Fibroblast of pulmonary artery (primary cell): ENCODE data around the gene IQSEC1.

Experiments
- DNase-seq: peaks from one replicate; pipeline ENCODE4 v3.0.0-alpha.2; 2010; ENCODE audit warnings: low read depth
- H3K4me3 ChIP-seq: replicated peaks from 2 replicates; pipeline ENCODE4 v1.5.1; 2011; ENCODE audit warnings: low read depth, mild to moderate bottlenecking, control low read depth, low read length, moderate library complexity
- TF ChIP-seq, protein P1 (sequence below): IDR thresholded peaks from 2 replicates; pipeline ENCODE4 v1.5.1; 2011; ENCODE audit warnings: mild to moderate bottlenecking, control low read depth, low read length, inconsistent platforms; ENCODE audit errors: missing control alignments

IQSEC1 gene

DNA sequence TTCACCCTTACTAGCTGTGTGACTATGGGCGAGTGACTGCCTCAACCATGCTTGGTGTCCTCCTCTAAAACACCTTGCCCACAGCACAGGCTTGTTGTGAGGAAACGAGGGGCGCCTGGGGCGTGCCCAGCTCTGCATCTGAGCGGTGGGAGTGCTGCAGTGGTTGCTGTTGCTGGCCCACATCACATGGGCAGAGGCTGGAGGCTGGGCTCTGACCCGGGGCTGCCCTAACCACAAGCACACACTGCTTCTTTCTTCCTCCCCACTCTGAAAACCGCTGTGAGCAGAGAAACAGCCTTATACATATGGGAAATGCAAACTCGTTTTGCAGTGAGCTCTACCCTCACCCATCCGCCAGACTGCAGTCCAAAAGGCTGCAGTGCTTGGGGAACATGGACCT lies 157.1 kb downstream of the IQSEC1 start:
- no peak for DNase-seq

DNA sequence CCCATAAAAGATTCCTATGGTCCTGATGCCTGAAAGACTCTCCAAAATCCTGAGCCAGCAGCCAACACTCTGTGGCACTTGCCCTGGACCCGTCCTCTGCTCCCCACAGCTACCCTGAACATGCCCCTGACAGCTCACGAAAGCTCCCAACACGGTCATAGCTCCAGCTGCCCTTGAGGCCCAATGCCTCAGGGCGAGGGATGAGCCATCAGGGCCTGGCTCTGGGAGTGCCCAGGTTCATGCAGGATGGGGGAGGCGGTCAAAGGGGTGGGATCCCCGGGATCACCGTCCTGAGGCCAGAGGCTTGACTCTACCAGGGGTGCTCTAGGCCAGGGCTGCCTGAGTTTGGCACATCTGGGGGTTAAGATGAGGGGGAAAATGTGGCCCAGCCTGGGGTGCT lies 159.1 kb downstream of the IQSEC1 start:
- TF ChIP-seq, protein P1, sequence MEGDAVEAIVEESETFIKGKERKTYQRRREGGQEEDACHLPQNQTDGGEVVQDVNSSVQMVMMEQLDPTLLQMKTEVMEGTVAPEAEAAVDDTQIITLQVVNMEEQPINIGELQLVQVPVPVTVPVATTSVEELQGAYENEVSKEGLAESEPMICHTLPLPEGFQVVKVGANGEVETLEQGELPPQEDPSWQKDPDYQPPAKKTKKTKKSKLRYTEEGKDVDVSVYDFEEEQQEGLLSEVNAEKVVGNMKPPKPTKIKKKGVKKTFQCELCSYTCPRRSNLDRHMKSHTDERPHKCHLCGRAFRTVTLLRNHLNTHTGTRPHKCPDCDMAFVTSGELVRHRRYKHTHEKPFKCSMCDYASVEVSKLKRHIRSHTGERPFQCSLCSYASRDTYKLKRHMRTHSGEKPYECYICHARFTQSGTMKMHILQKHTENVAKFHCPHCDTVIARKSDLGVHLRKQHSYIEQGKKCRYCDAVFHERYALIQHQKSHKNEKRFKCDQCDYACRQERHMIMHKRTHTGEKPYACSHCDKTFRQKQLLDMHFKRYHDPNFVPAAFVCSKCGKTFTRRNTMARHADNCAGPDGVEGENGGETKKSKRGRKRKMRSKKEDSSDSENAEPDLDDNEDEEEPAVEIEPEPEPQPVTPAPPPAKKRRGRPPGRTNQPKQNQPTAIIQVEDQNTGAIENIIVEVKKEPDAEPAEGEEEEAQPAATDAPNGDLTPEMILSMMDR = no peak
- DNase-seq = no peak

More for the DNA sequence above, 157.1 kb downstream of the IQSEC1 start:
- TF ChIP-seq, protein P1 = no peak
- H3K4me3 ChIP-seq = no peak overlapping the region

DNA sequence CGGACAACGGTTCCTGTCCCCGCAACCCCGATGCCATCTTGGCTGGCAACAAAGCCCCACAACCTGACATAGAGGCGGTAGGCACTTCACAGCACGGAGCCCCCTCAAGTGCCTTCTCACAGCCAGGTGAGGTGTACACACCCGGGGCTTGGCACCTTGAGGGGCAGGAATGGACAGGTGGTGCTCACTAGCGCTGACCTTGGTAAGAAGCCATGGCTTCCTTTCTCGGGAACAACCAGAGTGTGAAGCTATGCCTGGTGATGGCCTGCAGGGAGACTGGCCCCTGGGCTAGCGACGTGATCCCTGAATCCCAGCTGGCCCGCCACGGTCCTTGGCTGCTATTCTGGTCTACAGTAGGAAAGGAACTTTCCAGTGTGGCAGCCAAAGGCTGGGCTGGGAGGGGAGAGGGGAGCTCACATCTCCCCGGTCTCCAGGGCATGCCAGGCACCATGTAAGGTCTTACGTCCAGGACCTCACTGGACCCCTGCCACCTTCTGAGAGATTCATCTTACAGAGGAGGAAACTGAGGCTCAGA lies 161.3 kb downstream of the IQSEC1 start:
- no peak overlapping the region for H3K4me3 ChIP-seq
- DNase-seq = no peak
- TF ChIP-seq, protein P1 = no peak

More for the DNA sequence above, 159.1 kb downstream of the IQSEC1 start:
- no peak overlapping the region for H3K4me3 ChIP-seq

DNA sequence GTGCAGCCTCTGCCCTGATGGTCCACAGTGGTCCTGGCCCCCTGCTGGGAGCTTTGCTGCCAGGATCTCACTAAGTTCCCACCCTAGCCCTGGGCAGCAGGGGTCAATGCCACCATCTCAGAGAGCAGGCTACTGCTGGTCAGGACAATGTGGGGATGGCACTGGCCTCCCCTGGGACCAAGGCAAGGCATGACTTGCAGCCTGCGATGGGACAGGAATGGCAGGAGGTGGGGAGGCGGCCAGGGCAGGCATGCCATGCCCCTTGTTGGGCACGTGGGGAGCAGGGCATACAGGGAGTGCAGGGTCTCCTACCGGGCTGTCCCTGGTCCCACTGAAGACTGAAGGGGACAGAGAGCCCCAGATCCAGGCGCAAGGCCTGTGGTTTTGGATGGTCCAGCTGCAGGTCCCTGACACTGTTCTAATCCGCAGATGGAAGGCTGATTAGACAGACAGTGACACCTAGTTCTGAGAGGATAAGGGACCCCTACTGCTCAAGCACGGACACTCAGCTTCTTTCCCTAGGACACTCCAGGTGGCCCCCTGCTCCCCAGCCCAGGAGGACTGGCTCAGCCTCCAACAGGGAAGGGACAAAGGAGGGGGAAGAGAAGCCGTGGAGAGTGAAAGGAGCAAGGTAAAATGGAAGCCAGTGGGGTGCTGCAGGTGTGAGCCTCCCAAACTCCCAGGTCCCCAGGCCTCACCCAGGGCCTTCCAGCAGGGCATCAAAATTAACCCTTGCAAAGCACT lies 162.7 kb downstream of the IQSEC1 start:
- TF ChIP-seq, protein P1 = no peak
- no peak overlapping the region for H3K4me3 ChIP-seq
- no peak for DNase-seq

DNA sequence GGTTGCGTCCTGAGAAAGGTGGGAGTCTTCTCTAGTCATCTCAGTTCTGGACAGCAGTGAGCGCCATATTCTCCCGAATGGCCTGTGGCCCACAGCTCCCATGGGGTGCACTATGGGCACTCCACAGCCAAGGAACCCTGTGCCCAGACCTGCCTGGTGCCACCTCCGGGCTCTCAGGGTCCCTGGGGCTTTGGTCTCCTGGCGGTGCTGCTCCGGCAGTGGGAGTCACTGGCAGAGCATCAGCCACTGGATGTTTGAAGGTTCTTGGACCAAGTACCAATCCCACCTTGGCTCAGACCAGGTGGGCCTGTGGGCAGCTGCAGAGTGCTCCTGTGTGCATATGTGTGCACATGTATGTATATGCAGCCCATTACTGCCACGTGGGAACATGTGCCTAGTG lies 163.5 kb downstream of the IQSEC1 start:
- no peak overlapping the region for H3K4me3 ChIP-seq
- TF ChIP-seq, protein P1 = no peak
- no peak for DNase-seq

DNA sequence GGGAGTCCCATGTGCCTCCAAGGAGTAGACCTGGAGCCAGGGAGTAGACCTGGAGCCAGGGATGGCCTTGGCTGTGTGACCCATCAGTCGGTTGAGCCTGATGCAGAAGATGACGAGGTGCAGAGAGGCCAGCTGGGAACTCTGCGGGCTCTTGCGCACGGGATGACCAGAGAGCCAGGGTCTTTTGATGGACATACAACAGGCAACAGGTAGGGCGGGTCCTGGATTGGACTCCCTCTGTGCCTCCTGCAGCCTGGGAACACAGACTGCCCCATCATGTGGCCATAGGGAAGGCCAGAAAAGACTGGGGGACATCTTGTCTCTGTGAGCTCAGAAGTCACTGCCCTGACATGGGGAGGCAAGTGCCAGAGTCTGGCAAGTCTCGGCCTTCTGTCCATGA lies 164.4 kb downstream of the IQSEC1 start:
- TF ChIP-seq, protein P1 = no peak
- no peak for DNase-seq
- no peak overlapping the region for H3K4me3 ChIP-seq
